ENCODE results near the gene MYO1A.

The MYO1A gene

GRCh38 chr12:57044889-57045288 is 5.0 kb downstream of the MYO1A start:
- DNase-seq (ENCODE audit: insufficient read length, low spot score) (no peak), FAIRE-seq (no peak)
- TF ChIP-seq CTCF (IDR thresholded peaks at IDR 0.05; ENCODE audit: insufficient read depth, missing control alignments): no peak

- no peak for TF ChIP-seq CTCF (IDR thresholded peaks at IDR 0.05; ENCODE audit: insufficient read depth, missing control alignments)
- no peak for FAIRE-seq
- no peak for DNase-seq (ENCODE audit: insufficient read length, low spot score)
These were observed 5.5 kb downstream of the MYO1A start for GRCh38 chr12:57044468-57044867.

GRCh38 chr12:57042695-57043094 is 7.2 kb downstream of the MYO1A start:
- no peak for DNase-seq (ENCODE audit: insufficient read length, low spot score)
- no peak for TF ChIP-seq CTCF (IDR thresholded peaks at IDR 0.05; ENCODE audit: insufficient read depth, missing control alignments)
- no peak for FAIRE-seq

- FAIRE-seq (no peak), DNase-seq (ENCODE audit: insufficient read length, low spot score) (no peak)
- TF ChIP-seq CTCF (IDR thresholded peaks at IDR 0.05; ENCODE audit: insufficient read depth, missing control alignments): no peak
These were observed 9.2 kb downstream of the MYO1A start for GRCh38 chr12:57040750-57041149.

- no peak for TF ChIP-seq CTCF (IDR thresholded peaks at IDR 0.05; ENCODE audit: insufficient read depth, missing control alignments)
- FAIRE-seq: no peak
- no peak for DNase-seq (ENCODE audit: insufficient read length, low spot score)
These were observed 9.7 kb downstream of the MYO1A start for GRCh38 chr12:57040211-57040610.

- DNase-seq (ENCODE audit: insufficient read length, low spot score): no peak
- no peak for FAIRE-seq
- no peak for TF ChIP-seq CTCF (IDR thresholded peaks at IDR 0.05; ENCODE audit: insufficient read depth, missing control alignments)
These were observed 10.7 kb downstream of the MYO1A start for GRCh38 chr12:57039016-57039798.

GRCh38 chr12:57037264-57037663 is 12.7 kb downstream of the MYO1A start:
- DNase-seq (ENCODE audit: insufficient read length, low spot score): no peak
- no peak for TF ChIP-seq CTCF (IDR thresholded peaks at IDR 0.05; ENCODE audit: insufficient read depth, missing control alignments)
- FAIRE-seq: no peak

Measured in D721Med (cell line).